ENCODE data around the gene BUB1. TPM values are rescaled to one million over a fixed set of nuclear protein-coding genes. Genes with fewer than 3 reads are reported as not detected.

BUB1 gene
- total and polyA plus RNA-seq, 9 of the 15 experiments (the other 6 are each of a cell fraction or from before 2014, with no cell fraction given) = 73.4 to 247 (median 118) TPM

DNA sequence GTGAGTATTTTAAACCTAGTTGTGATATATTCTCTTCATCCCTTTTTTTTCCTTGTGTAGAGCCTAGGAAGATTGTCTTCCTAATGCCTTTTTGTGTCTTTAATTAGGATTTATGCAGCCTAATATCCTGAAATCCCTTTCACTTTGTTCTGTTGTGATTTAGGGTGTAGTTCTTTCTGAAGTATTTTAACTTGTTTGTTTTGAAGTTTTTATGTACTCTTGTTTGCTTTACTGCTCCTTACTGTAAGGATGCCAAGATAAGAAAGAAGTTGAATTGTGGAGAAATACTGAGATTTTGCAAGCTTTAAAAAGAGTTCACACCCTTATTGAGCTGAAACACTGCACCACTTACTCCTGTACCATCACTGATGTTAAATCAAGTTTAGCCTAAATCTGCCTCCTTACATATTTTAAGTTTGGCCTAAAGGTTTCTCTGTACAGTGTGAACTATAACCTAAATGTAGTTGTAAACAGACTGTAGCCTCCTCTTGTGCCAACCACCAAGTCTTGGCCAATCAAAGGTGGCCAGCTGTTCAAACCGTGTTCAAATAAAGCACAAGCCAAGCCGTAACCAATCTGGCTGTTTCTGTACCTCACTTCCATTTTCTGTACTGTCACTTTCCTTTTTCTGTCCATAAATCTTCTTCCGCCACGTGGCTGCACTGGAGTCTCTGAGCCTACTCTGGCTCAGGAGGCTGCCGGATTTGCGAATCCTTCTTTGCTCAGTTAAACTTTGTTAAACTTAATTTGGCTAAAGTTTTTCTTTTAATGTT lies 36.8 kb upstream of the BUB1 start (continued):
- TF ChIP-seq, protein P1, sequence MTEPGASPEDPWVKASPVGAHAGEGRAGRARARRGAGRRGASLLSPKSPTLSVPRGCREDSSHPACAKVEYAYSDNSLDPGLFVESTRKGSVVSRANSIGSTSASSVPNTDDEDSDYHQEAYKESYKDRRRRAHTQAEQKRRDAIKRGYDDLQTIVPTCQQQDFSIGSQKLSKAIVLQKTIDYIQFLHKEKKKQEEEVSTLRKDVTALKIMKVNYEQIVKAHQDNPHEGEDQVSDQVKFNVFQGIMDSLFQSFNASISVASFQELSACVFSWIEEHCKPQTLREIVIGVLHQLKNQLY (CRISPR knock-in tag; conservative IDR thresholded peaks at IDR 0.05) = no peak
- no peak for TF ChIP-seq TAL1 (IDR thresholded peaks at IDR 0.05)
- no peak for TF ChIP-seq NFYB (IDR thresholded peaks at IDR 0.05; ENCODE audit: extremely low read depth, insufficient read length)
- TF ChIP-seq, protein P2, sequence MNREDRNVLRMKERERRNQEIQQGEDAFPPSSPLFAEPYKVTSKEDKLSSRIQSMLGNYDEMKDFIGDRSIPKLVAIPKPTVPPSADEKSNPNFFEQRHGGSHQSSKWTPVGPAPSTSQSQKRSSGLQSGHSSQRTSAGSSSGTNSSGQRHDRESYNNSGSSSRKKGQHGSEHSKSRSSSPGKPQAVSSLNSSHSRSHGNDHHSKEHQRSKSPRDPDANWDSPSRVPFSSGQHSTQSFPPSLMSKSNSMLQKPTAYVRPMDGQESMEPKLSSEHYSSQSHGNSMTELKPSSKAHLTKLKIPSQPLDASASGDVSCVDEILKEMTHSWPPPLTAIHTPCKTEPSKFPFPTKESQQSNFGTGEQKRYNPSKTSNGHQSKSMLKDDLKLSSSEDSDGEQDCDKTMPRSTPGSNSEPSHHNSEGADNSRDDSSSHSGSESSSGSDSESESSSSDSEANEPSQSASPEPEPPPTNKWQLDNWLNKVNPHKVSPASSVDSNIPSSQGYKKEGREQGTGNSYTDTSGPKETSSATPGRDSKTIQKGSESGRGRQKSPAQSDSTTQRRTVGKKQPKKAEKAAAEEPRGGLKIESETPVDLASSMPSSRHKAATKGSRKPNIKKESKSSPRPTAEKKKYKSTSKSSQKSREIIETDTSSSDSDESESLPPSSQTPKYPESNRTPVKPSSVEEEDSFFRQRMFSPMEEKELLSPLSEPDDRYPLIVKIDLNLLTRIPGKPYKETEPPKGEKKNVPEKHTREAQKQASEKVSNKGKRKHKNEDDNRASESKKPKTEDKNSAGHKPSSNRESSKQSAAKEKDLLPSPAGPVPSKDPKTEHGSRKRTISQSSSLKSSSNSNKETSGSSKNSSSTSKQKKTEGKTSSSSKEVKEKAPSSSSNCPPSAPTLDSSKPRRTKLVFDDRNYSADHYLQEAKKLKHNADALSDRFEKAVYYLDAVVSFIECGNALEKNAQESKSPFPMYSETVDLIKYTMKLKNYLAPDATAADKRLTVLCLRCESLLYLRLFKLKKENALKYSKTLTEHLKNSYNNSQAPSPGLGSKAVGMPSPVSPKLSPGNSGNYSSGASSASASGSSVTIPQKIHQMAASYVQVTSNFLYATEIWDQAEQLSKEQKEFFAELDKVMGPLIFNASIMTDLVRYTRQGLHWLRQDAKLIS (CRISPR knock-in tag; IDR thresholded peaks at IDR 0.05) = no peak

All from K562 (cell line).